ENCODE measurements around the gene TNP1.

The TNP1 gene

GRCh38 chr2:216837740-216838139 lies 22.1 kb downstream of the TNP1 start:
- no peak for DNase-seq

- no peak for DNase-seq
These were observed 26.8 kb downstream of the TNP1 start for GRCh38 chr2:216833061-216833460.

DNA sequence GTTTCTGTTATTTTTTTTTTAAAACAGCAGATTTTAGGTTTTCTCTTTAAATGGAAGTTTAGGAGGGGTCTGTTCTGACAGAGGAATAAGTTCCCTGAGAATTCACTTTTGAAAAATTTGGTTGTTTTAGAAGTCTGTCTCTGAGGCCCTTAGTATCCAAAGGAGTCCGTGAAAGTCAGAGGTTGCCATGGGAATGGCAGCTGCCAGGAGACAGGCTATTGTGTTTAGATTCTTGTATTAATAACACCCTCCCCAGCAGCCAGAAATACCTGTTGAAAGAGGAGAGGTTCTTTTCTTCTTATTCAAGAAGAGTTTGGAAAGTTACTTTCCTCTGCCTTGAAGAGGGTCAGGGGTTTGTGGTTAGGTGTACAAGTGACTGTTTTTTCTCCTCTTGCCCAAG lies 29.5 kb downstream of the TNP1 start:
- no peak for DNase-seq

DNA sequence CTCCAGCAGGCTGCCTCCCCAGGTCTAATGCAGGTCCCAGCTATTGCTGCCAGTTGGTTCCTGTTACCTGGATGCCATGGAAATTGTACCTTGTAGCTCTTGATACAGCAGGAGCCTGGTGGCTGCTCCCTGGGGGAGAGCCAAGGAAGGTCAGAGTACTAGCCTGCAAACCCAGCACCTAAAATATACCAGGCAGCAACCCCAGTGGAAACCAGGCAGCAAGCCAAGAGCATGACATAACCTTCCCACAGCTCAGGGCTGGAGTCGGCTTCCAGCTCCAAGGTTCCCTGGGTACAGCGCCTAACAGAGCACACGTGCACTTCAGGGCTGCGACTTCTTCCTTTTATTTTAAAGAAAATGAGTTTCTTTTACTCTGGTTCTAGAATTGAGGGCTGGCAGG lies 30.3 kb downstream of the TNP1 start:
- DNase-seq, result no peak

DNA sequence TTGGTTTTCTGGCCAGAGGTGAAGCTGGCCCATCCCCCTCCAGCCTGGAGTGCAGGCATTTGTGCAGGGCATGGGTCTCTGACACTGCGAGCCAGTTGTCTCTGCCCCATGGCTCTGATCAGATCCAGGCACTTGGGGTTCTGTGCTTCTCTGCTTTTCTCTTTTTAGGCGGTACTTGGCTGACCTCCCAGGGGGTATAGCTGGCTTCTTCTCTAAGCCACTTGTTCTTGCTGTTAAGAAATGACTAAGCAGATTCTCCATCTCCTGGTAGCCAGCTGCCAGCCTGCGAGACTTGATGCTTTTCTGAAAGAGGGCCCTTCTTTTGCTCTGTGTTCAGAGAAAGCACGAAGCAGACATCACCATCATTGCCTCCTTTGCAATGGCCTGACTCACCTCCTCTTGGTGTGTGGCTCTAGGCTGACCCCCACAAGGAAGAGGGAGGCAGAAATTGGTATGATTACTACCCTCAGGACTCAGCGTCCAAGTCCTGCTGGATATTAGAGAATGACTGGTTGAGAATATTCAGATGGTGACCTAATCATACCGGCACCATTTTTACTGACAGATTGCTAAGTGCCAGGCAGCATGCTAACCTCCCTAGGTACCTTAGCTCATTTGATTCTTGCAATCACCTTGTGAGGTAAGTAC lies 32.7 kb downstream of the TNP1 start:
- no peak for DNase-seq

DNA sequence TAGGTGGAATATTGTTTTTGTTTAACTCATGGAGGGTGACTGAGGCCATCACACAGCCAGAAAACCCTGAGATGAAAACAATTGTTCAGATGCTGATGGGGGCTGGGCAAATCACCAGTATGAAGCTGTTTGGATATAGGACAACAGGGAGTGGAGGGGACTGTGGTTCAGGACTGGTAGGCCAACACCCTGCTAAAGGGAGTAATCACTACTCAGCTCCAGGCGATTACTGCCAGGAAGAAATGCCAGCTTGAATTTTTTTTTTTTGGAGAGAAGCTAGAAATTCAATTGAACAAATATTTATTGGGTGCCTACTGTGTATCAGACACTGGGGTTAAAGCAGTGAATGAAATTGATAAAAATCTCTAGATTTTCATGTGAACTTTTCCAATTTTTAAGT lies 37.4 kb downstream of the TNP1 start:
- no peak for DNase-seq

- DNase-seq, result no peak
These were observed 39.2 kb downstream of the TNP1 start for GRCh38 chr2:216820709-216821108.

DNA sequence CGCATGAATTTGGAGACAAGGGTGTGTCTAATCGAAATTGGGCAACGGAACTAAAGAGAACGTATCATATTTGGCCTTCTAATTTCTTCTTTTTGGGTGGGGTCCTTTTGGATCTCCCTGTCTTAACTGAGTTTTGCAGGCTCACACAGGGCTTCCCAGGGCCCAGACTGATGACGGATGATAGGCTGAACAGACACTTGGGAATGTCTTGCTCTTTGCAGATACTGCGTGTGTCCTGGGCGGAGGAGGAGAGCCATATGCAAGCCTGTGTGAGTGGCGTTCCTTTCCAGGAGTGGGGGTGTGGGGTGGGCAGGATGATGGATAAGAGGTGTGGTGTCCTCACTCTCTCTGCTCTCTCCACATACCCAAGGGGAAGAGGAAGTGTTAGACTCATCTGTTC lies 40.1 kb downstream of the TNP1 start:
- DNase-seq, result no peak

GRCh38 chr2:216819055-216819454 lies 40.8 kb downstream of the TNP1 start:
- DNase-seq, result no peak

DNA sequence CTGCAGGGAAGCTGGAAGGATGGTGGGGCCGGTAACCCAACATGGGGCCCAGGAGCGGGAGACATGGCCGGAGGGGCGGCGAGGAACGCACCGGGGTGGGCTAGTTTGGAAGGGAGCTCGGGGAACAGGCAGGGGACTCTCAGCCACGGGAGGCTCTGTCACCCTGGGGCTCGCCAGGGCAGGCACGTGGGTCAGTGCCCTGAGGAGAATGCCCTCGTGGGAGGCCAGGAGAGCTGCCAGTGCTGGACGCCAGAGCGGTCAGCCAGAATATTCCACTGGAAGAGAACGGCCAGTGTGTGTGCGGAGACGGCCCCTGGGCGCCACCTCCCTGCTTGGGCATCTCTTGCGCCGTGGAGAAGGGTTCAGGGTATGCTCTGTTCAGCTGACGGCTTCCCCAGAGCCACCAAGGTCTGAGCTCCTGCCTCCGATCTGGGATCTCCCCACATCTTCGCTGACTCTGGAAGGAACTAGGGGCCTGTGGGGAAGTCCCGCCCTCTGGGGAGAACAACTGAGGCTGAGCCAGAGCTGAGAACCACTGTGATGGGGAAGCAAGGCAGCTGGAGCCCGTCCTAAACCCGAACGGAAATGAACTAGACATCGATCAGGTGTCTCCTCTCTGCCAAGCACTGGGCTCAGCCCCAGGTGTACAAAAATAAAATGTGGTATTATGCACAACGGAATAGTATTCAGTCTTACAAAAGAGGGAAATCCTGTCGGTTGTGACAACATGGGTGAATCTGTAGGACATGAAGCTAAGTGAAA lies 49.3 kb downstream of the TNP1 start:
- DNase-seq, result no peak

Data from NK-92 treated with Interleukin-12 subunit alpha and Interleukin-12 subunit beta, amount 100 ng/mL, for 24 hours (cell line).